ENCODE measurements around the gene PDCD4. TPM values are rescaled to one million over a fixed set of nuclear protein-coding genes. Genes with fewer than 3 reads are reported as not detected.

Gene PDCD4
- total and polyA plus RNA-seq, 2 donors from 2014 or later: 57.7 to 75.9 TPM

- Histone ChIP-seq H3K36me3 (ENCODE audit: control insufficient read depth in 2 of 3, insufficient read depth in 3 of 3, low read length in 3 of 3) (no peaks in the 10 kb centered on the region), H3K4me3 (ENCODE audit: low read length in 3 of 3) (no peak overlapping the region), H3K27me3 (ENCODE audit: control insufficient read depth, insufficient read depth, low read length) (no peaks in the 10 kb centered on the region), H3K4me1 (ENCODE audit: control insufficient read depth in 2 of 3, insufficient read depth in 2 of 3, low read depth in 1 of 3, low read length in 3 of 3) (peaks cover 0 to 15% (median 11%) of the 10 kb centered on the region in 3 donors), H3K9ac (ENCODE audit: low read length in 3 of 3) (no peak overlapping the region), H3K9me3 (ENCODE audit: control insufficient read depth in 2 of 3, insufficient read depth in 1 of 3, low read length in 3 of 3) (no peaks in the 10 kb centered on the region), H3K27ac (ENCODE audit: low read depth in 2 of 2, low read length in 2 of 2) (no peak overlapping the region)
- intact Hi-C loops (cut with DNase I): no loop called here
- no peak for TF ChIP-seq CTCF (IDR thresholded peaks at IDR 0.05; ENCODE audit: borderline replicate concordance, extremely low read depth, insufficient read depth)
- DNase-seq (no peak), FAIRE-seq (no peak)
These were observed 11.0 kb upstream of the PDCD4 start for GRCh38 chr10:110860576-110861241.

- intact Hi-C loops (cut with DNase I): no loop called here
- FAIRE-seq: no peak
- Histone ChIP-seq H3K4me1 (ENCODE audit: control insufficient read depth in 2 of 3, insufficient read depth in 2 of 3, low read depth in 1 of 3, low read length in 3 of 3) (peaks cover 0 to 15% (median 11%) of the 10 kb centered on the region in 3 donors), H3K36me3 (ENCODE audit: control insufficient read depth in 2 of 3, insufficient read depth in 3 of 3, low read length in 3 of 3) (no peaks in the 10 kb centered on the region), H3K9me3 (ENCODE audit: control insufficient read depth in 2 of 3, insufficient read depth in 1 of 3, low read length in 3 of 3) (no peaks in the 10 kb centered on the region), H3K27me3 (ENCODE audit: control insufficient read depth, insufficient read depth, low read length) (no peaks in the 10 kb centered on the region), H3K27ac (ENCODE audit: low read depth in 2 of 2, low read length in 2 of 2) (no peak overlapping the region), H3K4me3 (ENCODE audit: low read length in 3 of 3) (no peak overlapping the region), H3K9ac (ENCODE audit: low read length in 3 of 3) (no peak overlapping the region)
- DNase-seq: no peak
- TF ChIP-seq CTCF (IDR thresholded peaks at IDR 0.05; ENCODE audit: borderline replicate concordance, extremely low read depth, insufficient read depth): no peak
These were observed 10.3 kb upstream of the PDCD4 start for GRCh38 chr10:110861476-110861875.

GRCh38 chr10:110861930-110862649 lies 9.6 kb upstream of the PDCD4 start:
- intact Hi-C loops (cut with DNase I): no loop called here
- Histone ChIP-seq H3K27me3 (ENCODE audit: control insufficient read depth, insufficient read depth, low read length) (no peaks in the 10 kb centered on the region), H3K9ac (ENCODE audit: low read length in 3 of 3) (no peak overlapping the region), H3K27ac (ENCODE audit: low read depth in 2 of 2, low read length in 2 of 2) (no peak overlapping the region), H3K4me3 (ENCODE audit: low read length in 3 of 3) (no peak overlapping the region), H3K9me3 (ENCODE audit: control insufficient read depth in 2 of 3, insufficient read depth in 1 of 3, low read length in 3 of 3) (no peaks in the 10 kb centered on the region), H3K36me3 (ENCODE audit: control insufficient read depth in 2 of 3, insufficient read depth in 3 of 3, low read length in 3 of 3) (no peaks in the 10 kb centered on the region), H3K4me1 (ENCODE audit: control insufficient read depth in 2 of 3, insufficient read depth in 2 of 3, low read depth in 1 of 3, low read length in 3 of 3) (peaks cover 0 to 15% (median 11%) of the 10 kb centered on the region in 3 donors)
- no peak for TF ChIP-seq CTCF (IDR thresholded peaks at IDR 0.05; ENCODE audit: borderline replicate concordance, extremely low read depth, insufficient read depth)
- no peak for FAIRE-seq
- DNase-seq: no peak
